Effector memory CD8-positive, alpha-beta T cell (primary cell): ENCODE results near the gene PRDM1.

Experiments used
- ATAC-seq: fragments of 150-1000 bp; cut with Tn5 transposase; replicated peaks from 2 replicates; pipeline ENCODE4 v1.10.0; 2021; ENCODE audit warnings: mild to moderate bottlenecking, moderate library complexity
- DNase-seq, 3 experiments: peaks; one replicate each; pipeline ENCODE4 v3.0.0; 2021
- H3K27ac Mint-ChIP-seq, 2 donors: one replicate each; pipeline ENCODE4 v1.8.0; 2022; ENCODE audit warnings: mild to moderate bottlenecking in 2 of 2, mixed read lengths in 2 of 2, moderate library complexity in 2 of 2
- H3K27me3 Mint-ChIP-seq, 2 donors: one replicate each; pipeline ENCODE4 v1.8.0; 2022; ENCODE audit warnings: mixed read lengths in 2 of 2
- H3K36me3 Mint-ChIP-seq: one replicate; pipeline ENCODE4 v1.8.0; 2022; ENCODE audit warnings: mild to moderate bottlenecking, moderate library complexity, mixed read lengths; ENCODE audit not compliant: insufficient read depth
- H3K4me1 Mint-ChIP-seq, 2 donors: one replicate each; pipeline ENCODE4 v1.8.0; 2022; ENCODE audit warnings: low read depth in 2 of 2, mixed read lengths in 2 of 2
- H3K4me3 Mint-ChIP-seq, 2 donors: one replicate each; pipeline ENCODE4 v1.8.0; 2022; ENCODE audit warnings: mild to moderate bottlenecking in 2 of 2, mixed read lengths in 2 of 2, moderate library complexity in 2 of 2
- H3K9me3 Mint-ChIP-seq, 2 donors: one replicate each; pipeline ENCODE4 v1.8.0; 2022; ENCODE audit warnings: mixed read lengths in 2 of 2

PRDM1 gene

DNA sequence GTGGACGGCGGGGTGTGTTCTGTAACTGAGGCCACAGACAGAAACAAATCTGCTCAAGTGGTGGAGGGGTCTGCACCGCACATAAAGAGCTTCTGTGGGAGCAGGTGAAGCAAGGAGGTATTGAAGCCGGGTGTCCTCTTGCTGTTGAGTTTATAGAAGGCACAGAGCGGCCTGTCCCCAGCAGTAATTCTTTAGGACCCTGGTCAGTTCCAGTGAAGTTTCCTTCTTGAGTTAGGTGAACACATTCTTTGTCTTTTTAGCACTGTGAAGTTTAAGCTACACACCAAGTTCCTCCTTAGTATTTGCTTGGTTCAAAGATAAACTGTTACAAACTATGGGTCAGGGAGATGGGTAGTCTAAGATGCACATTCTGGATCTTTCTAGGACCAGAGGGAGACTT, 6.1 kb downstream of the PRDM1 start:
- H3K9me3 Mint-ChIP-seq: no peaks in the 10 kb centered on the region
- H3K36me3 Mint-ChIP-seq: peaks cover 10% of the 10 kb centered on the region
- H3K4me3 Mint-ChIP-seq: peak overlapping the region; percentile 43 to 46
- H3K27me3 Mint-ChIP-seq: no peaks in the 10 kb centered on the region
- H3K4me1 Mint-ChIP-seq: peaks cover 68 to 84% of the 10 kb centered on the region in 2 donors
- no peak for ATAC-seq
- H3K27ac Mint-ChIP-seq: peak overlapping the region in 1 of 2 donors; percentile 82
- no peak for DNase-seq

GRCh38 chr6:106094261-106094963, 8.3 kb downstream of the PRDM1 start:
- no peak for DNase-seq
- Mint-ChIP-seq H3K36me3 (peaks cover 28% of the 10 kb centered on the region), H3K4me1 (peaks cover 61 to 75% of the 10 kb centered on the region in 2 donors), H3K9me3 (no peaks in the 10 kb centered on the region), H3K4me3 (peak overlapping the region; percentile 70 to 81), H3K27ac (peak overlapping the region; percentile 93 to 97), H3K27me3 (no peaks in the 10 kb centered on the region)
- ATAC-seq: peak; percentile 32

GRCh38 chr6:106094964-106095335, 8.8 kb downstream of the PRDM1 start:
- peak overlapping the region; percentile 70 to 81 for H3K4me3 Mint-ChIP-seq
- H3K27me3 Mint-ChIP-seq: no peaks in the 10 kb centered on the region
- no peak for DNase-seq
- H3K36me3 Mint-ChIP-seq: peaks cover 29% of the 10 kb centered on the region
- peaks cover 57 to 70% of the 10 kb centered on the region in 2 donors for H3K4me1 Mint-ChIP-seq
- peak overlapping the region; percentile 93 to 97 for H3K27ac Mint-ChIP-seq
- no peak for ATAC-seq
- H3K9me3 Mint-ChIP-seq: no peaks in the 10 kb centered on the region

- no peaks in the 10 kb centered on the region for H3K9me3 Mint-ChIP-seq
- peak overlapping the region; percentile 93 to 98 for H3K4me3 Mint-ChIP-seq
- H3K27me3 Mint-ChIP-seq: no peaks in the 10 kb centered on the region
- peaks cover 36% of the 10 kb centered on the region for H3K36me3 Mint-ChIP-seq
- peak; percentile 68 for ATAC-seq
- peaks cover 51 to 72% of the 10 kb centered on the region in 2 donors for H3K4me1 Mint-ChIP-seq
- peak; percentile 50 to 58 (median 51) for DNase-seq
- peak overlapping the region; percentile 89 to 94 for H3K27ac Mint-ChIP-seq
Measured at GRCh38 chr6:106097411-106098231, 11.5 kb downstream of the PRDM1 start.

DNA sequence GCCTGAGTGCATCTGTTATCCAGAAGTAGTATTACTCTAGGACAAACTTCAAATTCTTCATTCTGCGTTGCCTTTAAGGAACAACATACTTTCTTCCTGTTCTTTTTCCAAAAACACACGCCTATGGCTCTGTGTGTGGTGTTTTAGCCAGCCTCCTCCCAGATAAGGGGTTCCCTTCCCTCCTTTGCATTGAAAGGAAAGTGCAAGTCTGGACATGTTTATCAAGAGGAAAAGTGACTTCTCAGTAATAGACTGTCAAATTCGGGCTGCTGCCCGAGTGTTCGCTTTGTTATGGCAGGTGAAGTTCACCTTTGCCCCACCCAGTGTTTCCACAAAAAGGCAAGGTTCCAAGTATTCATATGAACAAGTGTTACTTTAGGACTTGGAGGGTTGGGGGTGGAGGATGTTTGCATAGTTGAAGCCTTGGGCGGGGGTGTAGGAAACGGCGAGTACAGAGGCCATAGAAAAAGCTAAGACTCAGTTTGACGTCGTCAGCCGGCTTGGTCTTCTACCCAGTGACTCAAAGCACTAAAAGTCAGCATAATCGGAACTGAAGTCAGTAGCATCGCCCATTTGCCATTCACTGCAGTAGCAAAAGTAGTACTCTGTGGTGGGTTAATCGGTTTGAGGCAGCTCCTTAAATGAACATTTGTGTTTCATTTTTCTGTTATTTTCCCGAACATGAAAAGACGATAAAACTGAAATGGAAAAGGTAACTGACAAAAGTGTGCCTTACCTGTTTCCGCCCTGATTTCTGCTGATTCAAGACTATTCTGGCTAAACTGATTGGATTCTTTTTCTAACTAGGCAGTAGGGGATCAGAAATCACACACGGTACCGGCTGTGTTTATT, 12.5 kb downstream of the PRDM1 start:
- Mint-ChIP-seq H3K27me3 (no peaks in the 10 kb centered on the region), H3K27ac (peak overlapping the region; percentile 89 to 94), H3K4me3 (peak overlapping the region; percentile 93 to 98), H3K4me1 (peaks cover 54 to 74% of the 10 kb centered on the region in 2 donors), H3K36me3 (peaks cover 45% of the 10 kb centered on the region), H3K9me3 (no peaks in the 10 kb centered on the region)
- ATAC-seq (peak; percentile 69), DNase-seq (peak; percentile 68 to 74 (median 70))

DNA sequence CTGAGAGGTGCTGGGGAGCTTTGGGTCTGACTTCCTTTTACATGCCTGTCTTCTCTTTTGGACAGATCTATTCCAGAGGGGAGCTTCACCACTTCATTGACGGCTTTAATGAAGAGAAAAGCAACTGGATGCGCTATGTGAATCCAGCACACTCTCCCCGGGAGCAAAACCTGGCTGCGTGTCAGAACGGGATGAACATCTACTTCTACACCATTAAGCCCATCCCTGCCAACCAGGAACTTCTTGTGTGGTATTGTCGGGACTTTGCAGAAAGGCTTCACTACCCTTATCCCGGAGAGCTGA, 13.1 kb downstream of the PRDM1 start:
- peak overlapping the region; percentile 93 to 98 for H3K4me3 Mint-ChIP-seq
- ATAC-seq (no peak), DNase-seq (no peak)
- H3K9me3 Mint-ChIP-seq: no peaks in the 10 kb centered on the region
- peak overlapping the region; percentile 89 to 94 for H3K27ac Mint-ChIP-seq
- H3K27me3 Mint-ChIP-seq: no peaks in the 10 kb centered on the region
- H3K36me3 Mint-ChIP-seq: peaks cover 51% of the 10 kb centered on the region
- H3K4me1 Mint-ChIP-seq: peaks cover 51 to 73% of the 10 kb centered on the region in 2 donors

DNA sequence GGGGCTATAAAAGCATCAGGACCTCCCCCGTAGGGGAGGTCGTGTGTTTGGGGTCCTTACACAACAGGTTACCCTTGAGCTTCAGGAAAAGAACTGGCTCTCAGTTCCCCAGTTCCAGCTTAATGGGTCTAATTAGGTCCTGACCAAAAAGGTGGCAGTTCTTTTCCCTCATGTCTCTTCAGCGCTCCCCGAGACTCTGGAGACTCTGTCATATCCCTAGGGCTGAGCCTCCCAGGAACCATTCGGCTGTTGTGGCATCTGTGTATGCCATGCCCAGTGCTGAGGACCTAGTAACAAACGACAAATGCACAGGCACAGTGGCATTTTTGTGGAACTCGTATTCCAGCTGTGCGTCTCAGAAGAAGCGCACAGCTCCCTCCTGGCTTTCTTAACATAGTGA, 14.6 kb downstream of the PRDM1 start:
- peaks cover 52 to 69% of the 10 kb centered on the region in 2 donors for H3K4me1 Mint-ChIP-seq
- peak overlapping the region; percentile 93 to 98 for H3K4me3 Mint-ChIP-seq
- ATAC-seq (no peak), DNase-seq (no peak)
- no peaks in the 10 kb centered on the region for H3K27me3 Mint-ChIP-seq
- H3K36me3 Mint-ChIP-seq: peaks cover 67% of the 10 kb centered on the region
- peak overlapping the region; percentile 89 to 94 for H3K27ac Mint-ChIP-seq
- no peaks in the 10 kb centered on the region for H3K9me3 Mint-ChIP-seq

DNA sequence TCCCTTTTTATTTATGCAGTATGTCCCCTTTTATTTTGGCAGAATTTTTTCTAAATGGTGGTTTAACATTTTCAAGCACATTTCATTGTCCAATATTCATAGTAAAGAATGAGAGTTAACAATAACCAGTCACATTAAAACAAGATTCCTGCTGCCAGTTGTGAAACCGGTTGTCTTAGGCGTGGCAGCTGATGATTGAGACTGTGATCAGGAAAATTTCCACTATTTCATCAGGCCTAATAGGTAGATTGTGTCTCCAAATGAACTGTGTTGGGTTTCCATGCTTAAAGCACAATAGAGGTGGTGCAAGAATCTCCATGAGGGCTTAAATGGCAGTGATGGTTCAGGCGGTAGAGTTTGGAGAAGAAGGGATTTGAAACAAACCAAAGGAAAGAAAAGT, 15.3 kb downstream of the PRDM1 start:
- Mint-ChIP-seq H3K36me3 (peaks cover 74% of the 10 kb centered on the region), H3K27ac (peak overlapping the region; percentile 89 to 94), H3K4me3 (peak overlapping the region; percentile 93 to 98), H3K4me1 (peaks cover 53 to 69% of the 10 kb centered on the region in 2 donors), H3K9me3 (no peaks in the 10 kb centered on the region), H3K27me3 (no peaks in the 10 kb centered on the region)
- ATAC-seq: no peak
- no peak for DNase-seq

DNA sequence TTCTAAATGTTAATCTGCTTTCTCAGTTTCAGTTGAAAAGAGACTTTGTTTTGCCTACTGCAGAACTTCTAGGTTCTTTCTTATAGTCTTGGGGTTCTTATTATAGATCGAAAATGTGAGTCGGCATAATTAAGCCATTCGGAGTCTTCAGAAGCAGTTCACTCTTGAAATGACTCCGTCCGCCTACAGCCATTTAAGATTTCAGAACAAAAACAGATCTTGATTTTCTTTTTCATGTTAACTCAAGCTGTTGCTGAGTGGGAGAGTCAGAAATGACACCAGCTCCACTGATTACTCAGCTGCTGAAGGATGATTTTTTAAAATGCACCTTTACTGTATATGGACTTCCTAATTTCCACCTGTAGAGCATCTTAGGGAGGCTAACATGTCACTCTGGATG, 15.9 kb downstream of the PRDM1 start:
- Mint-ChIP-seq H3K4me3 (peak overlapping the region; percentile 93 to 98), H3K27me3 (no peaks in the 10 kb centered on the region), H3K4me1 (peaks cover 56 to 69% of the 10 kb centered on the region in 2 donors), H3K27ac (peak overlapping the region; percentile 89 to 94), H3K9me3 (no peaks in the 10 kb centered on the region), H3K36me3 (peaks cover 78% of the 10 kb centered on the region)
- no peak for ATAC-seq
- DNase-seq: no peak

DNA sequence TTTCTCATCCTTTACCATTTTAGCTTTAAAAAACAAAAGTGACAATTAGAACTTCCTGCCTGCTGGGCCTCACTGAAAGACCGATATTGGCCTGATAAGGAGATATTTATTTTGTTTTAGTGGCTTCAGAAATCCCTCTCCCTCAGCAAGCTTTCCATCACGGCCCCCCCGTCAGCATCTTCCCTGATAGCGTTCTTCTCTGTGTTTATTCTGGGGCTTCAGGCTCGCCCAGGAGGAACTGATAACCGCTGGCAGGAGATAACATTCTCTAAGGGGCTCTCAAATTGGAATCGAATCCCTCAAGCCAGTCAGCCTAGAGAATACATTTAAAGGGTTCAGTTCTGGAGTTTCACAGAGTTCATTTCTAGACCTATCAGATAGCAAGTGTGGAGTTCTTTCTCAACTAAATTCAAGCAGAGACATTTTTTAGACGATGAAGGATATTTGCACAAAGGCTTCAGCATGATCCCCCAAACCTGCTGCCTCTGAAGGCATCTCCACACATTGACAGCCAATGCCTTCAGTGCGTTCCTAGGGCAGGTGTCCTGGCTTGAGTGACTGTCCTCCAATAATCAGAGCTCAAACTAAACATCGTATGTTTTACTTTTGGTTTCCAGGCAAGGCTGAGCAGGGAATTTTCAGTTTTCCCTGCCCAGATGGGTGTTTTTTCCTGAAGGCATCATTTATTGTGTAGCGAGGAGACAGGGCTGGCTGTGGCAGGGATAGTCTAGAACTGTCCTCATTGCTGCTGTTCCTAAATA, 17.0 kb downstream of the PRDM1 start:
- Mint-ChIP-seq H3K36me3 (peaks cover 77% of the 10 kb centered on the region), H3K9me3 (no peaks in the 10 kb centered on the region), H3K27ac (peak overlapping the region; percentile 89 to 94), H3K4me3 (peak overlapping the region; percentile 93 to 98), H3K4me1 (peaks cover 55 to 68% of the 10 kb centered on the region in 2 donors), H3K27me3 (no peaks in the 10 kb centered on the region)
- no peak for ATAC-seq
- DNase-seq: no peak

DNA sequence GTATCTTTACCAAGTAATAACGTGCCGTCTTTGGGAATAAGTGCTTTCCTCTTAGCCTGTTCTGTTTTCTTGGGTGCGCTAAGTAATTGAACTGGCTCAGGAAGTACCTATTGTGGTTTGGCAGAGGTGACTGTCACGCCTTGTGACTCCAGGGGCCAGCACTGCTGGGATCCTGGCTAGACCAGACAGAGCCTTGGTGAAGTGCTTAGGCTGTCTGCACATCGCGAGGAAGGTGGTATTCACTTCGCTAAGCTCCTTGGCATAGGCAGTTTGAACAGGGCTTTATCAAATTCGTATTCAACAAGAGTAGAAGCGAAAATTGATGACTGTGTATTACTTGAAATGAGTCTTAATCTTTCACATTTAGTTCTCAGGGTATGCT, 17.6 kb downstream of the PRDM1 start:
- peak overlapping the region; percentile 89 to 94 for H3K27ac Mint-ChIP-seq
- H3K9me3 Mint-ChIP-seq: no peaks in the 10 kb centered on the region
- peak overlapping the region; percentile 93 to 98 for H3K4me3 Mint-ChIP-seq
- peaks cover 79% of the 10 kb centered on the region for H3K36me3 Mint-ChIP-seq
- peaks cover 58 to 74% of the 10 kb centered on the region in 2 donors for H3K4me1 Mint-ChIP-seq
- ATAC-seq (peak; percentile 75), DNase-seq (peak; percentile 43 to 50 (median 46))
- H3K27me3 Mint-ChIP-seq: no peaks in the 10 kb centered on the region

DNA sequence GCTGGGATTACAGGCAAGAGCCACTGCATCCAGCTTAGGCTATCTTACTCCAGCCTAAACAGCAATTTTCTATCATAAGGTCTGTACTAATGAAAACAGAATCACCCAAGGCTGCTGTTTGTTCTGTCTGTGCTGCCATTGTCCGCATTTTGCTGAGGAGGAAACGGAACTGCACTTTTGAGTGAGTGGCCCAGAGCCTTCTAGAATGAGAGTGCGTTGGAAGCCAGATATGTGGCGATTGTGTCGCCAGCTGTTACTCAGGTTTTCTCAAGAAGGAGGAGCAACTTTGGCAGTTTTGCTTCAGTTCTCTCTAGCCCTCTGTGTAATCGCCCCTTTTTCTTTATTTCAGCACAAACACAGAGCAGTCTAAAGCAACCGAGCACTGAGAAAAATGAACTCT, 18.3 kb downstream of the PRDM1 start:
- H3K27me3 Mint-ChIP-seq: no peaks in the 10 kb centered on the region
- no peaks in the 10 kb centered on the region for H3K9me3 Mint-ChIP-seq
- ATAC-seq: no peak
- peak overlapping the region; percentile 89 to 94 for H3K27ac Mint-ChIP-seq
- peak overlapping the region; percentile 93 to 98 for H3K4me3 Mint-ChIP-seq
- no peak for DNase-seq
- peaks cover 79% of the 10 kb centered on the region for H3K36me3 Mint-ChIP-seq
- peaks cover 59 to 80% of the 10 kb centered on the region in 2 donors for H3K4me1 Mint-ChIP-seq
